Neural progenitor cell (in vitro differentiated cells): ENCODE results near the gene PDE8B.

Experiments
- CTCF ChIP-seq: fragments of 200-600 bp; sonication (generic); IDR thresholded peaks from 2 replicates; pipeline ENCODE4 v1.5.1; 2017; ENCODE audit warnings: antibody characterized with exemption, mild to moderate bottlenecking
- EZH2 ChIP-seq: fragments of 200-600 bp; sonication (generic); IDR thresholded peaks from 2 replicates; pipeline ENCODE4 v1.6.1; 2017; ENCODE audit warnings: antibody characterized with exemption, mild to moderate bottlenecking, moderate library complexity

GRCh38 chr5:77325921-77326541, 115.6 kb downstream of the PDE8B start:
- no peak for TF ChIP-seq EZH2
- TF ChIP-seq CTCF: no peak
